GM12891 (cell line): ENCODE results near the gene IL17RD.
A peak's percentile ranks its signal among the peaks of the same experiment; 100 is the strongest.

ENCODE experiments used
- DNase-seq: peaks from one replicate; pipeline ENCODE4 v3.0.0; 2011; ENCODE audit warnings: low spot score; ENCODE audit not compliant: insufficient read length
- FAIRE-seq: peaks from 2 replicates; lab custom pipeline; 2011; peaks lifted over from hg19 to GRCh38; lab: Jason Lieb, UNC
- PAX5 ChIP-seq: IDR thresholded peaks from 2 replicates; pipeline ENCODE4 v1.6.1; 2011; ENCODE audit warnings: low read length, moderate library complexity, mild to moderate bottlenecking; ENCODE audit not compliant: insufficient read depth, severe bottlenecking
- POLR2A ChIP-seq: IDR thresholded peaks from 2 replicates; pipeline ENCODE4 v1.6.1; 2011; ENCODE audit warnings: low read depth, low read length, control low read depth
- POLR2AphosphoS5 ChIP-seq: IDR thresholded peaks from 2 replicates; pipeline ENCODE4 v1.6.1; 2011; ENCODE audit warnings: low read depth, low read length, control low read depth
- POU2F2 ChIP-seq: IDR thresholded peaks from 2 replicates; pipeline ENCODE4 v1.6.1; 2011; ENCODE audit warnings: low read depth, mild to moderate bottlenecking, control low read depth, low read length, moderate library complexity
- SPI1 ChIP-seq: IDR thresholded peaks from 2 replicates; pipeline ENCODE4 v1.6.1; 2011; ENCODE audit warnings: low read depth, low read length, control low read depth
- TAF1 ChIP-seq: IDR thresholded peaks from 2 replicates; pipeline ENCODE4 v1.6.1; 2011; ENCODE audit warnings: low read depth, low read length, control low read depth

The IL17RD gene

GRCh38 chr3:57170946-57171345, 5.8 kb upstream of the IL17RD start:
- DNase-seq: no peak
- no peak for FAIRE-seq
- TF ChIP-seq SPI1: no peak
- TF ChIP-seq TAF1: no peak
- TF ChIP-seq POLR2AphosphoS5: no peak
- TF ChIP-seq POU2F2: no peak
- TF ChIP-seq POLR2A: no peak
- no peak for TF ChIP-seq PAX5

- DNase-seq (peak; percentile 53), FAIRE-seq (peak; percentile 84)
- TF ChIP-seq TAF1 (no peak), POLR2AphosphoS5 (no peak), SPI1 (peak; percentile 90), POU2F2 (no peak; the same call in 1 of the 2 replicates)
These were observed 4.9 kb upstream of the IL17RD start for GRCh38 chr3:57169872-57170623.

GRCh38 chr3:57169108-57169507, 4.0 kb upstream of the IL17RD start:
- no peak for TF ChIP-seq TAF1
- no peak for TF ChIP-seq POLR2A
- TF ChIP-seq POU2F2: no peak
- no peak for TF ChIP-seq SPI1
- no peak for TF ChIP-seq PAX5
- TF ChIP-seq POLR2AphosphoS5: no peak
- no peak for DNase-seq
- peak; percentile 86 for FAIRE-seq

GRCh38 chr3:57168151-57168550, 3.0 kb upstream of the IL17RD start:
- FAIRE-seq: no peak
- DNase-seq: no peak
- TF ChIP-seq POLR2A: no peak
- no peak for TF ChIP-seq TAF1
- TF ChIP-seq POU2F2: no peak
- no peak for TF ChIP-seq PAX5
- TF ChIP-seq SPI1: no peak
- TF ChIP-seq POLR2AphosphoS5: no peak

GRCh38 chr3:57166660-57167059, 1.5 kb upstream of the IL17RD start:
- FAIRE-seq (no peak), DNase-seq (no peak)
- TF ChIP-seq POLR2AphosphoS5: no peak
- TF ChIP-seq POU2F2: no peak
- no peak for TF ChIP-seq SPI1
- no peak for TF ChIP-seq POLR2A
- TF ChIP-seq PAX5: no peak
- no peak for TF ChIP-seq TAF1

- no peak for TF ChIP-seq PAX5
- TF ChIP-seq POLR2A: no peak
- no peak for TF ChIP-seq SPI1
- DNase-seq (no peak), FAIRE-seq (peak; percentile 23)
These were observed 488 bp upstream of the IL17RD start for GRCh38 chr3:57165641-57166040.

GRCh38 chr3:57164217-57164656, 916 bp downstream of the IL17RD start:
- TF ChIP-seq TAF1 (no peak), SPI1 (no peak), POLR2AphosphoS5 (no peak), PAX5 (no peak), POLR2A (no peak), POU2F2 (no peak)
- FAIRE-seq (no peak), DNase-seq (no peak)

GRCh38 chr3:57163751-57164150, 1.4 kb downstream of the IL17RD start:
- TF ChIP-seq POU2F2 (no peak), POLR2AphosphoS5 (no peak), SPI1 (no peak)
- DNase-seq (no peak), FAIRE-seq (no peak)

- TF ChIP-seq POU2F2 (no peak), POLR2AphosphoS5 (no peak), TAF1 (no peak), SPI1 (no peak), POLR2A (no peak), PAX5 (no peak)
- DNase-seq (no peak), FAIRE-seq (no peak)
These were observed 3.2 kb downstream of the IL17RD start for GRCh38 chr3:57161915-57162314.

- FAIRE-seq (no peak), DNase-seq (no peak)
- no peak for TF ChIP-seq POLR2AphosphoS5
- TF ChIP-seq POU2F2: no peak
- no peak for TF ChIP-seq PAX5
- TF ChIP-seq POLR2A: no peak
- no peak for TF ChIP-seq TAF1
- no peak for TF ChIP-seq SPI1
These were observed 4.2 kb downstream of the IL17RD start for GRCh38 chr3:57160765-57161538.
